ENCODE results near the gene CTSO. TPM values are rescaled to one million over a fixed set of nuclear protein-coding genes. Genes with fewer than 3 reads are reported as not detected.
A peak's percentile ranks its signal among the peaks of the same experiment; 100 is the strongest.

The CTSO gene
- 2.4 TPM for total RNA-seq

- ATAC-seq = peak; percentile 91
These were observed at the start of gene CTSO for GRCh38 chr4:155953151-155954117. Gene CTSO (minus strand): TSS chr4:155953866. CDS start chr4:155953847, 19 bp downstream.

- no peak for ATAC-seq
These were observed 46.8 kb upstream of the CTSO start for GRCh38 chr4:156000491-156000890.

GRCh38 chr4:155999725-156000124, 46.1 kb upstream of the CTSO start:
- ATAC-seq = no peak

- no peak for ATAC-seq
These were observed 41.4 kb upstream of the CTSO start for GRCh38 chr4:155995069-155995468.

- ATAC-seq = no peak
These were observed 30.6 kb upstream of the CTSO start for GRCh38 chr4:155984106-155984797.

DNA sequence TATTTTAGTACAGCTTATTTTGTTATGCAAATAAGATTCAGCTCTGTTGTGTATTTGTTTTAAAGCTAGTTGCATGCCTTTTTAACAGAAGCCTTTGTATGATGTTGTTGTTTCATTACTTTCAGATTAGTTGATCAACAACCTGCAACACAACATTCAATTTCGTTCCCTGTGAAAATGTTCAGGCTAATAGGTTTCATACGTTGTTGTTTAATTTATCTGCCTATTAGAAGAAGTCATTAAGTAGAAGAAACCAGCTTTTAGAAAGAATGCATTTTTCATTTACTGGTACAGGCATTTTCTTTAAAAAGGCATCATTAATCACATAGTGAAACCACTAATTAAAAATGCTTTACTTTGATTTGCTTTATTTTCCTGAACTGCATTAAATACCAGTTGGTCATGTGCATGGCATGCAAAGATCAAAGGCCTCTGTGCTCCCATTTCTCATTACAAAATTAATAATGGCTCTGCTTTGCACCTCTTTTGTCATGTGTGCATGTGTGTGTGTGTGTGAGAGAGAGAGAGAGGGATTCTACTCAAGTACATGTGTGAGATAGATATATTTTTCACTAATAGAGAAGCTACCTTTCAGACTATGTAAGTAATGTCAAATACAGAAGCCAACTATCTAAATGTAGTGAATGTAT, 29.2 kb upstream of the CTSO start:
- ATAC-seq = no peak

DNA sequence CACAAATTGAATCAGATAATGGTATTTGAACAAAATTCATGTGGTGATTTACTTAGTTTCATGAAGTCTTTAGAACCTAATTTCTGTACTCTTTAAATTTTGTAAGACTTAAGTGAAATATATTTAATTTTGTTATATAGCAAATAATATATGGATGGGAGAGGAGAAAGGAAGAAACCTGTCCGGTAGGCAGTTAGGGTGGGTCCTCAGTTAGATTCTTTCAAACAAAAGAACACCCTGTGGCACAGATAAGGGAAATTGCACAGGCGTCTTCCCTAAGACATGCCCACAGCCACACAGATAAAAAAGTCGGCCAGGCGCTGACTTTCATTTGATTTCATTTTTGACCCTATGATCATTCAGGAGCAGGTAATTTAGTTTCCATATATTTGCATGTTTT, 25.1 kb upstream of the CTSO start:
- ATAC-seq = no peak

DNA sequence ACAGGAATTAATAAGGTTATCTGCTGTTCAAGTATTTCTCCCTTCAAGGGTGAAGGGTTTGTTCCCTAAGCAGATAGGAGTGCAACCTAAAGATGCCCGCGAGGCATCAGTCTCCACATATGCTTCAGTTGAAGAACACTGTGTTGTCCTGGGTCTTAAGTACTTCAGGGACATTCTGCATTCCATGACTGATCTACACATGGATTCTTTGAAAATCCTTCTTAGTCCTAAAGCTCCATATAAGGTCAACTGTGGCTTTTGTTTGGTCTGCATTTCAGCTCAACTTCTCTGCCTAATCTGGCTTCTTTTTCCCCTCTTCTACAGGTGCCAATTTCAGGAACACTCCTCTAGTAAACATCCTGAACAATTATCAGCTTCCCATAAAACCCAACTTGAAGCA, 21.8 kb upstream of the CTSO start:
- no peak for ATAC-seq

- ATAC-seq = no peak
These were observed 21.3 kb upstream of the CTSO start for GRCh38 chr4:155974996-155975395.

- no peak for ATAC-seq
These were observed 20.7 kb upstream of the CTSO start for GRCh38 chr4:155974476-155974749.

GRCh38 chr4:155973639-155974475, 20.2 kb upstream of the CTSO start:
- no peak for ATAC-seq

- no peak for ATAC-seq
These were observed 18.4 kb upstream of the CTSO start for GRCh38 chr4:155972098-155972497.

DNA sequence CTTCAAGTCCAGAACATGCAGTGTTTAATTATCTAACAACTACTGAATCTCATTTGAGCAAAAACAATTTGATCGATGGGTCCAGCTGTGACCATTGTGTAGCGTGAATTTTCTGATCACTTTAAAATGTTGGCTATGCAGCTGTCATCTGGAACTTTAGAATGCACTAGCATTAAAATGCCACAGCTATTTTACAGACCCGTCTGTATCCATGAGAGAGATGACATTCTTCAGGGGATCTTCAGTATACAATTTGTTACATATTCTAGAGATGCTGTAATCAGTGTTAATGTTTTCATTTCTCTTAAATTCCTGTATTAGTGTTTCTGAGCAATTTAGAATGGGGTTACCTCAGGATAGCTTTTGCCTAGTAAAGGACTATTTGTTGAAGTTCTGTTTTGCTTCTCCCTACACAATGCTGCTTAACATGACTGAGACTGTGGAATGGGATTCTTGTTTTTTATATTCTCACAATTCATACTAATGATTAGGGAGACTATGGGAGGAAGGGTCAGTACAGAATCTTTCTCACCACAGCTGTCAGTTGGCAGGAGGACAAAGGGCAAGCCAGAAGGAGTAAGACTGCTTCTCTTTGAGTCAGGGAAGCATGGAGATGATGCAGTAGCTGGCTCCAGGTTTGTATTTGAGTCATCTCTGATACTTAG, 13.2 kb upstream of the CTSO start:
- ATAC-seq = no peak

- ATAC-seq = no peak
These were observed 12.5 kb upstream of the CTSO start for GRCh38 chr4:155966171-155966570.

DNA sequence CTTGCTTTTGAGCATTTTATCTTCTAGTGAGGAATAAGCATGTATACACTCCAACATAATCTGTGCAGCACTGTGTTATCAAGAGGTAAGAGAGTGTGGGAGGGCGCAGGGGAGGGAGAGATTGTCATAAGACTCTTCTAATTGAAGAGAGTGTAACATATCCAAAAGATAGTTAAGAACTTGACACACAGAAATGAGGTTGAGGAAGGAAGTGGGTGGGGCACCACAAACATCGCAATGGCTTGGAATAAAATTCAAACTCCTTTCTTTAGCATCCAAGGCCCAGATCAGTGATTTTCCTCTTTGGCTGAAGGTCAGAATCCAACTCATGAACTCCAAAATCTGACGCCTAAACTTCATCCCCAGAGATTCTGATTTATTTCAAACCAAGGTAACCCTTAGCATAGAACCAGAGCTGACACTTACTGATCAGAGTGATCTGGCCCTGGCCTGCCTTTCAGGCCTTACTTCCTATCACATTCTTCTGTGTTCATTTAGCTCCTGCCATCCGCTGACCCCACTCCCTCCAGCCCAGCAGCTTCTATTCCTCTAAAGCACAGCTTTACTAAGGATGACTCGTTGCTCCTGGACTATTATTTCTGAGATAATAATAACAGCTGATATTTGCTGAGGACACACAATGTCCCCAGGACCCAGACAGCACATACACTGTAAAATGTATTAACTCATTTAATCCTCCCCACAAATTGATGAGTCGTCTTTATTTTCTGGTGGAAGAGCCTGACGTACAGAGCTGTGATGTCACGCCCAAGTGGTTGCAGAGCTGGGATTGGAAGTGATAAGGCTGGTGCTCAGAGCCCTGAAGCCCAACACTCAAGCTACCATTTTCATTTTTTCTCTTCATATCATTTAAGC, 10.6 kb upstream of the CTSO start:
- no peak for ATAC-seq

DNA sequence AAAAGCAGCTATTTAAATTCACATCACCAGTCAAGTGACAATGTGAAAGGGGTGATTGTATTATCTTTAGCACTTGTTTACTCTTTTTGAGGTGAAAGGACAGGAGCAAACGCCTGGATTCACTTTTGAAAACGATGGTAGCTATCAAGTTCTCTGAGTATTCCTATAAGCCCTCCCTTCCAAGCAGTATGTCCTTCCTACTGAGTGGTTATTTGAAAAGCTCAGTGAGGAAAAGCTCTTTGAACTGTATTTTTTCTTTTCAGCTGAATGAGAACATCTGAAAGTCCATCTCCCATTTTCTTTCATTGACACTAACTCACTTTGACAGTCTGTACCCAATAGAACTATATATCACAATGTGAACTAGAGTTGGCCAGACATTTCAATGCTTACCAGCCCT, 9.1 kb upstream of the CTSO start:
- no peak for ATAC-seq

DNA sequence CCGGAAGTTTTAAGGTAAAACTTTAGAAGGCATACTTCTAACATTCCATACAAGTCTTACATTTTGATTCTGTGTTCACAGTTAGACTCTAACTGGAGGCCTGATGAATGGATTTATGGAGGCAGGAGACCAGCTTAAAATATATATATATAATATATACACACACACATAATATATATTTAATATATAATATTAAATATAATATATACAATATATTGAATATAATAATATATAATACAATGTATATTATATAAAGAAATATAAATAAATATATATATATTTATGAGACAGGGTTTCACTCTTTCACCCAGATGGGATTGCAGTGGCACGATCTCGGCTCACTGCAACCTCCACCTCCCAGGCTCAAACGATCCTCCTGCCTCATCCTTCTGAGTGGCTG, 7.9 kb upstream of the CTSO start:
- no peak for ATAC-seq

DNA sequence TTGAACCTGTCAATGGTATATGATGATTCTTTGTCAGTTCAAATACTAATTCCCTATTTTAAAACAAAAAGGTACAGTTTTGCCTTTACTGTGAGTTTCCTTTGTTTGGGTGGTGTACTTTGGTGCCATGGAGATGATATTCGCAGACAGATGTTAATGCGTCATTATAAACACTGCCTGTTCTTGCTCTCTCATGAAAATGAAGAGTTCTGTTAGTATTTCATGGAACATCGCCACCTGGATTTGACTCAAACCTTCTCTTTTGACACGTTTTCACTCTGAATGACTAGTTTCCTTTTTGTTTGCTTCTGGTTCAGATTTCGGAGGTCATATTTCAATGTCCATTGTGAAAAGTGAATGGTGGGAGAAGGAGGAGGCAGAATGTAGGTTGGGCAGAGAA, 6.9 kb upstream of the CTSO start:
- no peak for ATAC-seq

GRCh38 chr4:155959417-155959816, 5.8 kb upstream of the CTSO start:
- no peak for ATAC-seq

GRCh38 chr4:155956461-155956860, 2.8 kb upstream of the CTSO start:
- no peak for ATAC-seq

DNA sequence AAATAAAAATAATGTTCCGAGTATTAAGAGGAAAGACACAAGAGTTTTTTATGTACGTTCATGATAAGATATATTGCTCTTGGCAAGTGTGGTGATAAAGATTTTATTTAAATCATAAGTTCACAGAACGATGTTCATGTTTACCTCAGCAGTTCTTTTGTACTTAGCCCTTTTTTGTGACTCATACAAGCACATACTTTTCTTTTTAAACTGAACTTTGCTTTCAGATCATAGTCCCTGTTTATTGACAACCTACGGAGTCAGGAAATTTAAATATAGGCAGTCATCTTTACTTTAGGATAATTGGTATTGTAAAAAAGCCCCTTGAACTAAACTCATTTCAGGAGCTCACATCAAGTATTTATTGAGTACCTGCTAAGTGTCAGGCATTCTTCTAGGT, 1.3 kb upstream of the CTSO start:
- no peak for ATAC-seq
